Activated CD4-positive, alpha-beta T cell treated with anti-CD3 and anti-CD28 coated beads, Interleukin-2, amount 50 U/mL, for 4 hours (primary cell): Measurements from ENCODE around the gene FBXL17.

ENCODE experiments used
- DNase-seq, 2 experiments: peaks; one replicate each; pipeline ENCODE4 v3.0.0-alpha.2; 2020

The FBXL17 gene

GRCh38 chr5:108078882-108079281 is 303.0 kb downstream of the FBXL17 start:
- DNase-seq, result no peak

GRCh38 chr5:108078345-108078744 is 303.6 kb downstream of the FBXL17 start:
- no peak for DNase-seq

- no peak for DNase-seq
Measured at GRCh38 chr5:108074626-108075025, 307.3 kb downstream of the FBXL17 start.

GRCh38 chr5:108064302-108064701 is 317.6 kb downstream of the FBXL17 start:
- no peak for DNase-seq

GRCh38 chr5:108061941-108062340 is 320.0 kb downstream of the FBXL17 start:
- DNase-seq, result no peak

- no peak for DNase-seq
Measured at GRCh38 chr5:108060340-108060739, 321.6 kb downstream of the FBXL17 start.

GRCh38 chr5:108059334-108059733 is 322.6 kb downstream of the FBXL17 start:
- no peak for DNase-seq

- DNase-seq, result no peak
Measured at GRCh38 chr5:108054349-108054748, 327.5 kb downstream of the FBXL17 start.

GRCh38 chr5:108046955-108047670 is 334.8 kb downstream of the FBXL17 start:
- DNase-seq, result no peak

- DNase-seq, result no peak
Measured at GRCh38 chr5:108036482-108036881, 345.4 kb downstream of the FBXL17 start.

GRCh38 chr5:108028883-108029282 is 353.0 kb downstream of the FBXL17 start:
- no peak for DNase-seq

- DNase-seq, result no peak
Measured at GRCh38 chr5:108028412-108028811, 353.5 kb downstream of the FBXL17 start.

GRCh38 chr5:108025957-108026356 is 355.9 kb downstream of the FBXL17 start:
- no peak for DNase-seq

GRCh38 chr5:108024986-108025385 is 356.9 kb downstream of the FBXL17 start:
- DNase-seq, result no peak

- no peak for DNase-seq
Measured at GRCh38 chr5:108016101-108016500, 365.8 kb downstream of the FBXL17 start.

- no peak for DNase-seq
Measured at GRCh38 chr5:108006791-108007190, 375.1 kb downstream of the FBXL17 start.

- DNase-seq, result no peak
Measured at GRCh38 chr5:108003178-108003577, 378.7 kb downstream of the FBXL17 start.

GRCh38 chr5:108001222-108001621 is 380.7 kb downstream of the FBXL17 start:
- DNase-seq, result no peak

GRCh38 chr5:107997338-107997980 is 384.4 kb downstream of the FBXL17 start:
- DNase-seq, result no peak

GRCh38 chr5:107993341-107993740 is 388.6 kb downstream of the FBXL17 start:
- no peak for DNase-seq

GRCh38 chr5:107990881-107991810 is 390.8 kb downstream of the FBXL17 start:
- no peak for DNase-seq

- no peak for DNase-seq
Measured at GRCh38 chr5:107985144-107985543, 396.8 kb downstream of the FBXL17 start.

- no peak for DNase-seq
Measured at GRCh38 chr5:107982703-107983425, 399.0 kb downstream of the FBXL17 start.
